Caco-2 (cell line): ENCODE results near the gene KIF18B. TPM values are rescaled to one million over a fixed set of nuclear protein-coding genes. Genes with fewer than 3 reads are reported as not detected.

Experiments used
- BruUV-seq: library from RNA; stranded (reverse); fragments of 400-500 nt; replicated peaks from 2 replicates; lab custom pipeline; 2021; lab: Mats Ljungman, UMichigan
- CTCF ChIA-PET: fragments of 300-600 bp; sonication (Branson Sonifier 250); formaldehyde crosslinking; loops from one replicate; lab custom pipeline; 2022; ENCODE audit warnings: antibody characterized with exemption; lab: Charles Lee
- POLR2A ChIA-PET: fragments of 300-600 bp; sonication (Branson Sonifier 250); formaldehyde crosslinking; loops from one replicate; lab custom pipeline; 2022; ENCODE audit warnings: antibody characterized with exemption; lab: Charles Lee
- DNase-seq, 2 experiments: peaks; one replicate each; pipeline versions ENCODE4 v3.0.0 to v3.0.0-alpha.2; 2020 to 2022
- H3K27me3 ChIP-seq: replicated peaks from 2 replicates; pipeline ENCODE4 v1.6.0; 2011; ENCODE audit warnings: low read length; ENCODE audit not compliant: control insufficient read depth, insufficient read depth
- H3K36me3 ChIP-seq: 2 replicates; pipeline ENCODE4 v1.5.1; 2011; ENCODE audit warnings: low read length; ENCODE audit not compliant: control insufficient read depth, insufficient read depth
- H3K4me1 ChIP-seq: fragments of 250-450 bp; sonication (Bioruptor Pico); 2 replicates; pipeline ENCODE4 v1.5.1; 2020; ENCODE audit warnings: mild to moderate bottlenecking
- H3K4me3 ChIP-seq: 2 replicates; pipeline ENCODE4 v1.5.1; 2011; ENCODE audit warnings: low read depth, mild to moderate bottlenecking, control low read depth, low read length
- H3K9me3 ChIP-seq: fragments of 250-450 bp; sonication (Bioruptor Pico); 2 replicates; pipeline ENCODE4 v1.5.1; 2020; ENCODE audit warnings: mild to moderate bottlenecking, moderate library complexity
- H3K27ac Mint-ChIP-seq: one replicate; pipeline ENCODE4 v1.8.0; 2022; ENCODE audit warnings: mixed read lengths; ENCODE audit not compliant: unreplicated experiment
- H3K27me3 Mint-ChIP-seq: one replicate; pipeline ENCODE4 v1.8.0; 2022; ENCODE audit warnings: mixed read lengths; ENCODE audit not compliant: insufficient read depth, unreplicated experiment
- H3K36me3 Mint-ChIP-seq: one replicate; pipeline ENCODE4 v1.8.0; 2022; ENCODE audit warnings: mild to moderate bottlenecking, mixed read lengths; ENCODE audit not compliant: insufficient read depth, unreplicated experiment
- H3K4me1 Mint-ChIP-seq: one replicate; pipeline ENCODE4 v1.8.0; 2022; ENCODE audit warnings: low read depth, mixed read lengths; ENCODE audit not compliant: unreplicated experiment
- H3K4me3 Mint-ChIP-seq: one replicate; pipeline ENCODE4 v1.8.0; 2022; ENCODE audit warnings: mild to moderate bottlenecking, moderate library complexity, mixed read lengths; ENCODE audit not compliant: unreplicated experiment
- H3K9me3 Mint-ChIP-seq: one replicate; pipeline ENCODE4 v1.8.0; 2022; ENCODE audit warnings: mixed read lengths; ENCODE audit not compliant: unreplicated experiment
- intact Hi-C: fragments of 100-400 bp; cut with micrococcal nuclease; formaldehyde crosslinking; loops from one replicate; pipeline ENCODE4 v1.10.0; 2022; ENCODE audit not compliant: unreplicated experiment
- total RNA-seq: library from RNA; stranded (reverse); gene quantifications from 2 replicates; pipeline ENCODE4 v1.2.3, GENCODE V29; 2022
- TF ChIP-seq, protein P1 (sequence below), 2 experiments: fragments of 200-600 bp in 1 of 2; IDR thresholded peaks; 1 replicate in 1 of 2; 2 replicates in 1 of 2; pipeline versions ENCODE4 v1.5.1 to v1.8.0; 2011 to 2022; ENCODE audit warnings: antibody characterized with exemption in 1 of 2, control low read depth in 1 of 2, inconsistent platforms in 1 of 2, low read depth in 1 of 2, low read length in 1 of 2, mild to moderate bottlenecking in 1 of 2, moderate library complexity in 1 of 2; ENCODE audit not compliant: insufficient read depth in 1 of 2, severe bottlenecking in 1 of 2, unreplicated experiment in 1 of 2

KIF18B gene
- total RNA-seq, 1 experiment from 2014 or later, result 68.4 TPM

GRCh38 chr17:44913676-44914075, 33.9 kb downstream of the KIF18B start:
- ChIA-PET POLR2A (no interaction called here), CTCF (interaction anchor here (0.7 kb wide), 1 partner anchor 109 kb away, joined by 3 read pairs; no protein-coding TSS in a partner anchor)
- H3K9me3 ChIP-seq, result no peaks in the 10 kb centered on the region
- peaks cover 6% of the 10 kb centered on the region; the same call in 1 of the 2 replicates for H3K4me1 ChIP-seq
- Mint-ChIP-seq H3K4me3 (no peak overlapping the region), H3K4me1 (peaks cover 7% of the 10 kb centered on the region), H3K27me3 (peaks cover 9% of the 10 kb centered on the region), H3K9me3 (no peaks in the 10 kb centered on the region), H3K36me3 (no peaks in the 10 kb centered on the region), H3K27ac (peak overlapping the region; percentile 19)
- DNase-seq, result no peak
- H3K4me3 ChIP-seq, result no peak overlapping the region
- no TSS peak for BruUV-seq
- intact Hi-C loops, result no loop called here
- TF ChIP-seq, protein P1, sequence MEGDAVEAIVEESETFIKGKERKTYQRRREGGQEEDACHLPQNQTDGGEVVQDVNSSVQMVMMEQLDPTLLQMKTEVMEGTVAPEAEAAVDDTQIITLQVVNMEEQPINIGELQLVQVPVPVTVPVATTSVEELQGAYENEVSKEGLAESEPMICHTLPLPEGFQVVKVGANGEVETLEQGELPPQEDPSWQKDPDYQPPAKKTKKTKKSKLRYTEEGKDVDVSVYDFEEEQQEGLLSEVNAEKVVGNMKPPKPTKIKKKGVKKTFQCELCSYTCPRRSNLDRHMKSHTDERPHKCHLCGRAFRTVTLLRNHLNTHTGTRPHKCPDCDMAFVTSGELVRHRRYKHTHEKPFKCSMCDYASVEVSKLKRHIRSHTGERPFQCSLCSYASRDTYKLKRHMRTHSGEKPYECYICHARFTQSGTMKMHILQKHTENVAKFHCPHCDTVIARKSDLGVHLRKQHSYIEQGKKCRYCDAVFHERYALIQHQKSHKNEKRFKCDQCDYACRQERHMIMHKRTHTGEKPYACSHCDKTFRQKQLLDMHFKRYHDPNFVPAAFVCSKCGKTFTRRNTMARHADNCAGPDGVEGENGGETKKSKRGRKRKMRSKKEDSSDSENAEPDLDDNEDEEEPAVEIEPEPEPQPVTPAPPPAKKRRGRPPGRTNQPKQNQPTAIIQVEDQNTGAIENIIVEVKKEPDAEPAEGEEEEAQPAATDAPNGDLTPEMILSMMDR (IDR thresholded peaks at IDR 0.05; ENCODE audit: insufficient read depth in 1 of 2, low read depth in 1 of 2, low read length in 1 of 2, severe bottlenecking in 1 of 2, unreplicated experiment in 1 of 2), result no peak
- no peaks in the 10 kb centered on the region for H3K27me3 ChIP-seq
- H3K36me3 ChIP-seq, result no peaks in the 10 kb centered on the region

DNA sequence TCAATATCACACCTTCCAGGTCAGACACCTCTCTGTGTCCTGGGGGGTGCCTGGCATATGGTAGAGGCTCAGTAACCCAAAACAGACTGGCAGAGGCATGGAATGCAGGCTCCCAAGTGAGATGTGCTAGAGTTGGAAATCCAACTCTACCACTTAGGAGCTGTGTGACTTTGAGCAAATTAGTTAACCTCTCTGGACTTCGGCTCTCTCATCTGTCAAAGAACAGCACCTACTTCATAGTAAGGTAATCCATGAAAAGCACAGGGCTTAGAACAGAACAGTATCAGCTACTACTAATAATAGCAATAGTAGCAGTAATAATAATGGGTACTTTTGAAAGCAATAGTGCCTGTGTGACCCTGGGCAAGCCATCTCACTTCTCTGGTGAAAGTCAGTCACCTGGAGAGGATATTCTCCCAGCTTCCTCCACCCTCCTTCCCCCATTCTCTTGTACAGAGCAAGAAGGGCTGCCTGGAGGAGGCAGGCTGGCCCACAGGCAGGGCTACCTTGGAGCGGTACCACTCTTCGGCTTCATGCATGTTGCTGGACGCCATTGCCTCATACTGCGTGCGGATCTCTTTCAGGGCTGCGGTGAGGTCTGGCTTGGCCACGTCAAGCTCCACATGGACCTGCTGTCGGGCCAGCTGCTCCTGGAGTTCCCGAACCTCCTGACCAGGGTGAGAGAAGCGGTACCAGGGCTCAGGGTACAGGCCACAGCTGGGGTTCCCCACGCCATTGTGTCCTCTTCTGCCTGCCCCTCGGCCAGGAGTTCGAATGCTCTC, 34.6 kb downstream of the KIF18B start:
- Mint-ChIP-seq H3K4me3 (no peak overlapping the region), H3K27me3 (peaks cover 9% of the 10 kb centered on the region), H3K4me1 (peaks cover 7% of the 10 kb centered on the region), H3K36me3 (no peaks in the 10 kb centered on the region), H3K9me3 (no peaks in the 10 kb centered on the region), H3K27ac (peak overlapping the region; percentile 19)
- Histone ChIP-seq H3K4me3 (no peak overlapping the region), H3K27me3 (no peaks in the 10 kb centered on the region), H3K36me3 (no peaks in the 10 kb centered on the region), H3K4me1 (peaks cover 6% of the 10 kb centered on the region; the same call in 1 of the 2 replicates), H3K9me3 (no peaks in the 10 kb centered on the region)
- CTCF ChIA-PET, result interaction anchor here (0.7 to 2.0 kb wide), 2 partner anchors 13 to 109 kb away, joined by 3 to 5 read pairs; partner anchors contain the start of gene EFTUD2
- no peak for DNase-seq
- TF ChIP-seq, protein P1 (IDR thresholded peaks at IDR 0.05; ENCODE audit: insufficient read depth in 1 of 2, low read depth in 1 of 2, low read length in 1 of 2, severe bottlenecking in 1 of 2, unreplicated experiment in 1 of 2), result no peak
- POLR2A ChIA-PET, result no interaction called here
- intact Hi-C loops, result no loop called here
- no TSS peak for BruUV-seq

DNA sequence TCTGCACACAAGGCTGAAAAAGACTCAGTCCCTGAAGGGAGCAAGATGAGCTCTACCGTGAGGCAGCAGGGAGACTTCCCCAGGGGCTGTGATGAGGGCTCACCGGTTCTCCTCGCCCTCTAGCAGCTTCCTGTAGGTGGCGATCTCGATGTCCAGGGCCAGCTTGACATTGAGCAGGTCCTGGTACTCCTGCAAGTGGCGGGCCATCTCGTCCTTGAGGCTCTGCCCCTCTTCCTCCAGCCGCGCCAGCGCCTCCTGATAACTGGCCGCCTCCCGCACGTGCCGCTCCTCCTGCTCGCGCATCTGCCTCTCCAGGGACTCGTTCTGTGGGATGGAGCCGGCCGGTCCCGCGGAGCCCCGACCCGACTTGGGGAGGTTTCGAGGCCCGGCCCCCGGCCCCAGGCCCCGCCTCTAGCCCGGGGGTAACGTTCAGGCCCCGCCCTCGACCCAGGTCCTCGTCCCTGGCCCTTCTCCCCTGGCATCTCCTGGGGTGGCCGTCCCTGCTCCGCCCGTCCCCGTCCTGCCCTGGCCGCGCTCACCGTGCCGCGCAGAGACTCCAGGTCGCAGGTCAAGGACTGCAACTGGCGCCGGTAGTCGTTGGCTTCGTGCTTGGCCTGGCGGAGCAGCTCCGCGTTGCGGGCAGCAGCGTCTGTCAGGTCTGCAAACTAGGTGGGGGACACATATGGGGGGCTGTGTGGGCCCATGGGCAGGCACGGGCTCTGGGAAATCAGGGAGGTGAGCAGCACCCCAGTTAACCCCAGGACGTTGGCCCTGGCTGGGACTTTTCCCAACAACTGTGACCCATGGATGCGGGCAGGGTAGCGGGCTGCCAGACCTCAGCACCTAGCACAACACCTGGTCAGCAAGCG, 36.2 kb downstream of the KIF18B start:
- TF ChIP-seq, protein P1 (IDR thresholded peaks at IDR 0.05; ENCODE audit: insufficient read depth in 1 of 2, low read depth in 1 of 2, low read length in 1 of 2, severe bottlenecking in 1 of 2, unreplicated experiment in 1 of 2), result peak in 1 of 2 experiments; percentile 53
- ChIA-PET CTCF (interaction anchor here (0.7 to 2.2 kb wide), 6 partner anchors 9 to 224 kb away, joined by 4 to 12 read pairs (median 4); partner anchors contain the start of genes ACBD4 and EFTUD2), POLR2A (interaction anchor here (1.0 kb wide), 1 partner anchor 13 kb away, joined by 3 read pairs; the partner anchor contains the start of gene EFTUD2)
- Mint-ChIP-seq H3K4me1 (peaks cover 10% of the 10 kb centered on the region), H3K36me3 (no peaks in the 10 kb centered on the region), H3K9me3 (no peaks in the 10 kb centered on the region), H3K4me3 (no peak overlapping the region), H3K27ac (no peak overlapping the region), H3K27me3 (peaks cover 6% of the 10 kb centered on the region)
- DNase-seq, result peak; percentile 72 to 78
- intact Hi-C loops, result no loop called here
- H3K36me3 ChIP-seq, result no peaks in the 10 kb centered on the region
- no TSS peak for BruUV-seq
- H3K27me3 ChIP-seq, result no peaks in the 10 kb centered on the region
- H3K9me3 ChIP-seq, result no peaks in the 10 kb centered on the region
- H3K4me3 ChIP-seq, result no peak overlapping the region
- peaks cover 5% of the 10 kb centered on the region; the same call in 1 of the 2 replicates for H3K4me1 ChIP-seq
